Right lobe of liver (tissue), 6 donors: ENCODE measurements around the gene TTC23L. TPM values are rescaled to one million over a fixed set of nuclear protein-coding genes. Genes with fewer than 3 reads are reported as not detected.

Experiments
- ATAC-seq, 4 donors: fragments of 200-7000 bp; cut with Tn5 transposase; one replicate each; pipeline ENCODE4 v1.9.1; 2020; ENCODE audit warnings: mild to moderate bottlenecking in 4 of 4, moderate library complexity in 4 of 4
- DNase-seq, 3 donors: peaks; one replicate each; pipeline ENCODE4 v3.0.0-alpha.2; 2020
- H3K27ac ChIP-seq, 3 donors: fragments of 200-600 bp; one replicate each; pipeline ENCODE4 v1.8.0; 2022
- H3K27me3 ChIP-seq, 2 donors: fragments of 200-600 bp; one replicate each; pipeline ENCODE4 v1.8.0; 2022
- H3K36me3 ChIP-seq, 4 donors: fragments of 200-600 bp; sonication (generic) in 1 of 4; one replicate each; pipeline versions ENCODE4 v1.5.1 to v1.8.0; 2017 to 2022; ENCODE audit warnings: control low read depth in 1 of 4
- H3K4me1 ChIP-seq, 4 donors: fragments of 200-600 bp; sonication (generic) in 1 of 4; one replicate each; pipeline versions ENCODE4 v1.5.1 to v1.8.0; 2017 to 2022; ENCODE audit warnings: control low read depth in 1 of 4
- H3K4me3 ChIP-seq, 3 donors: fragments of 200-600 bp; one replicate each; pipeline ENCODE4 v1.8.0; 2022
- H3K9me3 ChIP-seq, 4 donors: fragments of 200-600 bp; sonication (generic) in 1 of 4; one replicate each; pipeline versions ENCODE4 v1.5.1 to v1.8.0; 2017 to 2022; ENCODE audit warnings: control low read depth in 1 of 4
- CTCF ChIP-seq, 4 donors: fragments of 200-600 bp in 3 of 4; fragments of 450-650 bp in 1 of 4; IDR thresholded peaks; one replicate each; pipeline versions ENCODE4 v1.5.1 to v1.8.0; 2016 to 2022; ENCODE audit warnings: antibody characterized with exemption in 4 of 4, mild to moderate bottlenecking in 2 of 4
- POLR2A ChIP-seq: fragments of 450-650 bp; IDR thresholded peaks from one replicate; pipeline ENCODE4 v1.6.1; 2017; ENCODE audit warnings: antibody characterized with exemption, mild to moderate bottlenecking
- WGBS: methylation state at CpG from one replicate; pipeline ENCODE4 v1.1.6; 2018; ENCODE audit warnings: low coverage, low lambda C conversion rate; ENCODE audit not compliant: insufficient coverage; ENCODE audit errors: missing lambda C conversion rate; 5-methylcytosine and 5-hydroxymethylcytosine counted together
- intact Hi-C, 2 donors: fragments of 100-400 bp; cut with DNase I; formaldehyde crosslinking; loops; one replicate each; pipeline versions ENCODE4 v1.11.2 to v1.14.1; 2022
- total RNA-seq, 6 experiments: library from RNA; depleted of rRNA in 2 of 6; stranded (reverse); fragments of >200 nt in 2 of 6; fragmentation: NEBNext Ultra II Directional in 3 of 6; extraction: Animal tissue kit (Norgen Biotek cat#: 25700) in 3 of 6; gene quantifications; one replicate each; pipeline versions ENCODE4 v1.1.0 to v1.2.4, GENCODE V29; 2016 to 2023
- donor health status: DM: no; HTN: yes; CAD: no.
- donor health status: DM: no; HTN: no; CAD: no.
- donor health status: DM: no; HTN: no; CAD: no.
- donor health status: DM: no; HTN: yes; CAD: no.
- donor health status: DM: no; HTN: yes; CAD: no.

The TTC23L gene
- total RNA-seq, 6 experiments from 2014 or later: 0.15 to 0.51 TPM; not detected in 4

GRCh38 chr5:34834794-34835089, 4.2 kb upstream of the TTC23L start:
- H3K4me3 ChIP-seq: no peak overlapping the region
- H3K27ac ChIP-seq: no peak overlapping the region
- H3K36me3 ChIP-seq: peaks cover 0 to 16% (median 3%) of the 10 kb centered on the region in 4 donors
- no peaks in the 10 kb centered on the region for H3K27me3 ChIP-seq
- WGBS: 83% methylated on average over 1 of the region's 1 CpG
- no peak for ATAC-seq
- DNase-seq: no peak
- no peaks in the 10 kb centered on the region for H3K4me1 ChIP-seq
- no peaks in the 10 kb centered on the region for H3K9me3 ChIP-seq
- TF ChIP-seq CTCF (IDR thresholded peaks at IDR 0.05): no peak
- no peak for TF ChIP-seq POLR2A
- intact Hi-C loops: no loop called here

DNA sequence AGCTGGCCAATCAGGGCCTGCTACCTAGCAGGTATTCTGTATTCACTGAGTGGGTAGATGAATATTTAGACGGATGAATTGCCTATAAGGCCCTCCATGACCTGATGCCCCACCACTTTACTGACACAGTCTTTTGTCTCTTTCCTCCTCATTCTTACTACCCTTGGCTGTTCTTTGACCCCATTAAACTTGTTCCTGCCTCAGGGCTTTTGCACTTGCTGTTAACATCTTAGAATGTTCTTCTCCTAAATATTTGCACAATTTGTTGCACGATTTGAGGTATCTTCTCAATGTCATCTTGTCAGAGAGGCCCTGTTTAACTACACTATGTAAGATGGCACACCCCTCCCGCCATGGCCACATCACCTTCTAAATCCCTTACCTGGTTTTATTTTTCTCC, 3.3 kb upstream of the TTC23L start:
- Histone ChIP-seq H3K36me3 (peaks cover 0 to 7% (median 1%) of the 10 kb centered on the region in 4 donors), H3K27ac (no peak overlapping the region), H3K4me1 (no peaks in the 10 kb centered on the region), H3K9me3 (no peaks in the 10 kb centered on the region), H3K4me3 (no peak overlapping the region), H3K27me3 (no peaks in the 10 kb centered on the region)
- 100% methylated on average over 3 of the region's 3 CpGs for WGBS
- DNase-seq (no peak), ATAC-seq (no peak)
- no peak for TF ChIP-seq CTCF (IDR thresholded peaks at IDR 0.05)
- no peak for TF ChIP-seq POLR2A
- intact Hi-C loops: no loop called here

DNA sequence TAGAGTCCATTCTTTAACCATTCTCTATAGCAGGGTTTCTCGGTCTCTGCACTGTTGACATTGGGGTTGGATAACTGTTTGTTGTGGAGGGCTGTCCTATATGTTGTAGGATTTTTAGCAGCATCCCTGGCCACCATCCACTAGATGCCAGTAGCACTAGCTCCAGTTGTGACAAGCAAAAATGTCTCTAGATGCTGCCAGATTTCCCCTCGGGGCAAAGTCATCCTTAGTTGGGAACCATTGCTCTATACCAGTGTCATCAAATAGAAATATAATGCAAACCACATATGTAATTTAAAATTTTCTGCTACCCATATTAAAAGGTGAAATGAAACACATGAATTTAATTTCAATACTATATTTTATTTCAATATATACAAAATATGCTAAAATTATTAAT, 2.9 kb downstream of the TTC23L start:
- Histone ChIP-seq H3K27me3 (no peaks in the 10 kb centered on the region), H3K4me1 (no peaks in the 10 kb centered on the region), H3K36me3 (no peaks in the 10 kb centered on the region), H3K27ac (no peak overlapping the region), H3K4me3 (no peak overlapping the region), H3K9me3 (no peaks in the 10 kb centered on the region)
- no peak for DNase-seq
- no peak for ATAC-seq
- WGBS: 89% methylated on average over 2 of the region's 2 CpGs
- TF ChIP-seq POLR2A: no peak
- TF ChIP-seq CTCF (IDR thresholded peaks at IDR 0.05): no peak
- intact Hi-C loops: no loop called here

DNA sequence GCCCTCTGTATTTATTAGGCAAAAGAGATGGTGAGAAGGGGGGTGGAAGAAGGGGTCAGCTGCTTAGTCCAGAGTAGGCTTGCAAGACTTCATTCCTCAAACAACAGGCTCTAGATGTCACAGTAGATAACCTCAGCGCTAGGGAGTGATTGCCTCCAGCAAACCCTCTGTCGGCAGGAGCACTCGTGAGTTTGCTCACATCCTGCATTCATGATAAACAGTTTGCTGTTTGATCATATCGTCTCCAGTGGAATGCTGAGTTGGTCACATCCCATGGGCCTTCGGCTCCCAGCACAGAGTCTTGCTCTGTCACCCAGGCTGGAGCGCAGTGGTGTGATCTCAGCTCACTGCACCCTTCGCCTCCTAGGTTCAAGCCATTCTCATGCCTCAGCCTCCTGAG, 3.6 kb downstream of the TTC23L start:
- Histone ChIP-seq H3K9me3 (no peaks in the 10 kb centered on the region), H3K27ac (no peak overlapping the region), H3K4me1 (no peaks in the 10 kb centered on the region), H3K27me3 (no peaks in the 10 kb centered on the region), H3K36me3 (no peaks in the 10 kb centered on the region), H3K4me3 (no peak overlapping the region)
- DNase-seq (no peak), ATAC-seq (no peak)
- 100% methylated on average over 2 of the region's 7 CpGs for WGBS
- intact Hi-C loops: no loop called here
- no peak for TF ChIP-seq POLR2A
- TF ChIP-seq CTCF (IDR thresholded peaks at IDR 0.05): no peak

DNA sequence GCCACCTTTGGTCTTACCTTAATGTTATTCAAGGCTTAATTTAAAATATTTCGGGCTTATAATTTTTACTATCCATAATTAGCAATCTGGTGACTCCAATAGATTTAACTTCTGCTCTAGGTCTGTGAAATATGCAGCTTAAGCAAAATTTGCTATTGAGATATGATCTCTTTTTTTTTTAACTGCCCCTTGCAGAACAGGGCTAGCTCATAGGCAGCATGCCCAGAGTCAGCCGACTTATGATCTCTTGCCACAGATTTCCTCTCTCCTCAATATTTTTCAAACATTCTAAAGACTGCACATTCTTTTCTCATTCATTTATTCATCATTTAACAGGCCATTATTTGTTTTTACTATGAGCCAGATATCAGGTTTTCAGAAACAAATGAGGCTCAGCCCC, 4.5 kb downstream of the TTC23L start:
- Histone ChIP-seq H3K27me3 (no peaks in the 10 kb centered on the region), H3K4me3 (no peak overlapping the region), H3K27ac (no peak overlapping the region), H3K9me3 (no peaks in the 10 kb centered on the region), H3K36me3 (no peaks in the 10 kb centered on the region), H3K4me1 (no peaks in the 10 kb centered on the region)
- intact Hi-C loops: no loop called here
- 63% methylated on average over 2 of the region's 2 CpGs for WGBS
- TF ChIP-seq POLR2A (no peak), CTCF (IDR thresholded peaks at IDR 0.05) (no peak)
- ATAC-seq (no peak), DNase-seq (no peak)
